Thymus (tissue), 11 donors: ENCODE results near the gene NSF. TPM values are rescaled to one million over a fixed set of nuclear protein-coding genes. Genes with fewer than 3 reads are reported as not detected.
"Not testable (repeated sequence)": the region's sequence is repeated elsewhere in the genome, so short reads cannot be mapped to it uniquely, and the experiment has no call there.

Experiments used
- DNase-seq, 9 donors: peaks; one replicate each; pipeline ENCODE4 v3.0.0-alpha.2; 2013; ENCODE audit warnings: low spot score in 9 of 9, low read depth in 6 of 9, missing footprints in 1 of 9
- H3K27ac ChIP-seq, 2 donors: one replicate each; pipeline ENCODE4 v1.5.1; 2013; ENCODE audit warnings: control low read depth in 1 of 2, low read depth in 1 of 2, low read length in 1 of 2, mild to moderate bottlenecking in 1 of 2, moderate library complexity in 1 of 2
- H3K27me3 ChIP-seq, 2 donors: one replicate each; pipeline ENCODE4 v1.5.1; 2013; ENCODE audit warnings: low read length in 1 of 2; ENCODE audit not compliant: control insufficient read depth in 2 of 2, insufficient read depth in 1 of 2
- H3K36me3 ChIP-seq, 2 donors: one replicate each; pipeline ENCODE4 v1.5.1; 2013; ENCODE audit warnings: low read length in 1 of 2, mild to moderate bottlenecking in 1 of 2, moderate library complexity in 1 of 2; ENCODE audit not compliant: control insufficient read depth in 2 of 2, insufficient read depth in 2 of 2
- H3K4me1 ChIP-seq, 2 donors: one replicate each; pipeline ENCODE4 v1.5.1; 2013; ENCODE audit warnings: low read length in 2 of 2; ENCODE audit not compliant: control insufficient read depth in 2 of 2, insufficient read depth in 2 of 2
- H3K4me3 ChIP-seq, 2 donors: one replicate each; pipeline ENCODE4 v1.5.1; 2013; ENCODE audit warnings: low read length in 2 of 2, control low read depth in 1 of 2, mild to moderate bottlenecking in 1 of 2
- H3K9me3 ChIP-seq, 2 donors: one replicate each; pipeline ENCODE4 v1.5.1; 2013; ENCODE audit warnings: low read length in 1 of 2, mild to moderate bottlenecking in 1 of 2; ENCODE audit not compliant: control insufficient read depth in 2 of 2, insufficient read depth in 1 of 2
- WGBS: extraction: QIAGEN DNeasy Blood & Tissue Kit; methylation state at CpG from one replicate; pipeline ENCODE4 v1.1.7; 2013; 5-methylcytosine and 5-hydroxymethylcytosine counted together
- polyA plus RNA-seq: library from polyadenylated mRNA; stranded (reverse); fragments of 200-250 nt; gene quantifications from one replicate; pipeline ENCODE4 v1.2.3, GENCODE V29; 2013
- total RNA-seq: library from RNA; stranded (reverse); fragments of 120-200 nt; gene quantifications from one replicate; pipeline ENCODE4 v1.2.4, GENCODE V29; 2013
- donor health status: healthy.

The NSF gene
- total and polyA plus RNA-seq, 2 donors = 14.3 to 15.3 TPM

DNA sequence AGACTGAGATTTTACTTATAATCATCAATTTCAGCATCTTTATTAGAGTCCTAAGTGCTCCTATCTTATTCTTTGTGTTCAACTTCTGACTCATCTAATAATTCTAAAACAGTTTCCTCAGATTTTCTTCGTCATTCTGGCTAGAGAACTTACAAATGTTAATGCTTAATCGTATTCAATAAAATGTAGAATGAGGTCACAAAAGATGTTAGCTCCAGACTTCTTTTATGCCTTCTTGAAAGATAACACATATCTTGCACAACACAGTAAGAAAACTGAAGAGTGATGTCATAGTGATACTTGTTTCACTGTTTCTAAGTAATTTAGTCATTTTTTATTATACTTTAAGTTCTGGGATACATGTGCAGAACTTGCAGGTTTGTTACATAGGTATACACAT lies 93.2 kb downstream of the NSF start:
- no CpG with 5 or more reads among the region's 2 CpGs for WGBS
- H3K36me3 ChIP-seq, H3K9me3 ChIP-seq, H3K27ac ChIP-seq, H3K4me1 ChIP-seq, H3K27me3 ChIP-seq, H3K4me3 ChIP-seq, DNase-seq: not testable (repeated sequence)

DNA sequence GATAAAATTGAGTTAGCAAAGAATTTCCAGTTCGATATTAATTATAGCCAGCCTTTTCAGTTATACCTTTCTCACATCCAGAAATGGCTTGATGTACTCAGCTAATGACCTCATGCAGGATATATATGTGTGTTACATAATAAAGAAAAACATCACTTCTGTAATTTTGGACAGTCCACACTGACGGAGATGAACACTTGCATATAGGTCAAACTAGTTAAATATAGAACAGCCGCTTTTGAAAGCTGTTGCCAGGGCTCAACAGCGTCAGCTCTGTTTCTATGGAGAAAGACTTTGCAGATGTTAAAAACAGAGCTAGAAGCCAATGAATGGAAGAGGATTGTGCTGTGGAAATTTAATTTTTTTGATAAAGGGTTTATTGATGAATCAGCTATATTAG lies 94.8 kb downstream of the NSF start:
- not testable (repeated sequence) for H3K27me3 ChIP-seq, H3K4me3 ChIP-seq, H3K9me3 ChIP-seq, H3K27ac ChIP-seq, H3K4me1 ChIP-seq, DNase-seq, H3K36me3 ChIP-seq
- 99% methylated on average over 3 of the region's 4 CpGs for WGBS

DNA sequence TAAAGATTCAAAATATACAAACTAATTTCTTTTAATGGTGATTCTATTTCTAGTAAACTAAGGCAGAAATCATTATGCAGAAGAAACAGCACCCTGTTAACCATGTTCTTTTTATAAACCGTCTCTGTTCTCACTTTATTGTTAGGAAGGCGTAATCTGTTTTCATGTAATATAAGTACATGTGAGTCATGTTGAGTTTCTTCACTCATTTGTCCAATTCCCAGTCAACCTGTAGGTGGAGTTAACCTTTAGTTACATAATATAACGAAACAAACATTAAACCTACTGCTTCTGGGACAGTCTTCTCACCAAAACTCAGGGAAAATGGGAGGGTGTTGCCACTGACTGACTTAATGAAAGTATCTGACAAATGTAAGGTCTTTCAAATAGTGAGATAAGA lies 101.7 kb downstream of the NSF start:
- H3K9me3 ChIP-seq, H3K4me3 ChIP-seq, H3K27ac ChIP-seq, H3K27me3 ChIP-seq, H3K4me1 ChIP-seq, DNase-seq, H3K36me3 ChIP-seq: not testable (repeated sequence)
- 81% methylated on average over 1 of the region's 3 CpGs for WGBS

DNA sequence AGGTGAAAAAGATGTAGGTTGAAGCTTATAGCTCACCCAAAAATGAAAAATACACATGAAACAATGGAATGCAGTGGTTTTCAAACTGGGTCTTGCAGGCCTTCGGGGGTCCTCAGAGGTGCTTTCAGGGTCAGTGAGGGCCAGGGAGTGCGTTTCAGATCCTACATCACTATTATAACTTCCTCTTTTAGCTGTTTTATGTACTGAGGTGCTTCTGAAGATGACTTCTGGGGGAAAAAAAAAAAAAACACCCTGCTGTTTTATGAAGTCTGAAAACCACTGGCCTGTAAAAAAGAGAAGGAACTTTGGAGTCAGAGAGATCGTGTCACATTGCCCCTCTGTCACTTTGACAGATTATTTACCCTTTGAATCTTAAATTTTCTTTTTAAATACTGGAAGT lies 102.8 kb downstream of the NSF start:
- DNase-seq, H3K4me1 ChIP-seq, H3K36me3 ChIP-seq, H3K27me3 ChIP-seq, H3K4me3 ChIP-seq, H3K9me3 ChIP-seq, H3K27ac ChIP-seq: not testable (repeated sequence)
- 27% methylated on average over 2 of the region's 3 CpGs for whole genome bisulfite sequencing

DNA sequence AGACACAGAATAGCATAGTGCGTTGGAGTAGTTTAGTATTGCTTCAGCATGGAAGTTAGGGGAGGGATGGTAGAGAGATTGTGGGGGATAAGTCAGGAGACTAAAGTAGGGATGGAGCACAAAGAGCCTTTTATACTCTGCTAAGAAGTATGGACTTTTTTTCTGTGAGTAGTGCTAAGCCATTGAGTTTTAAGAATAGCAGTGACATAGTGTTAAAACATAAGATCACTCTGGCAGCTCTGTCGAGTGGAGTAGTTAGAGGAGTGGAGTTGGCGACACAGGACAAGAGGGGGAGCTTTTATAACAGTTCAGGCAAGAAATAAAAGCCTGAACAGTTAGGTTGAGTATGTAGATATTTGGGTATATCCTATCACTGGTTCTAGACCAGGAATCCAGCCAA lies 106.1 kb downstream of the NSF start:
- not testable (repeated sequence) for H3K4me1 ChIP-seq, DNase-seq, H3K4me3 ChIP-seq, H3K27ac ChIP-seq, H3K36me3 ChIP-seq, H3K27me3 ChIP-seq, H3K9me3 ChIP-seq
- no CpG with 5 or more reads among the region's 3 CpGs for WGBS

DNA sequence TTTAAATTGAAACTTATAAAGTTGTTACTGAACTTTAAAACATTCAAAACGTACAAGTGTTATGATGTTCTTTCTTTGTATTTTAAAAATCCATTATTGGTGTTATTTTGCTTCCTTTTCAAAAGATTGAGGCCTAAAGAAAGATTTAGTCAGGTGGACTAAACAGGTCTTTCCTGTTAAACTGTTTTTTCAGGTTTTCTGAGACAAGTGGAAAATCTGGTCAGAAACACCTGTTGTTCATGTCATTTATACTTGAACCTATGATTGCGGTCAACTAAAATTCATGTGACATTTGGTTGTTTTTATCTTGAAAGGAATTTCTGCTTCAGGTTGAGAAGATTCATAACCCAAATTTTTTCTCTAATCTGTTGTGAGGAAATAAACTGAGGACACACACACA lies 108.5 kb downstream of the NSF start:
- not testable (repeated sequence) for H3K4me1 ChIP-seq, H3K9me3 ChIP-seq, H3K27me3 ChIP-seq, H3K27ac ChIP-seq, DNase-seq, H3K36me3 ChIP-seq, H3K4me3 ChIP-seq
- no CpG with 5 or more reads among the region's 2 CpGs for WGBS

DNA sequence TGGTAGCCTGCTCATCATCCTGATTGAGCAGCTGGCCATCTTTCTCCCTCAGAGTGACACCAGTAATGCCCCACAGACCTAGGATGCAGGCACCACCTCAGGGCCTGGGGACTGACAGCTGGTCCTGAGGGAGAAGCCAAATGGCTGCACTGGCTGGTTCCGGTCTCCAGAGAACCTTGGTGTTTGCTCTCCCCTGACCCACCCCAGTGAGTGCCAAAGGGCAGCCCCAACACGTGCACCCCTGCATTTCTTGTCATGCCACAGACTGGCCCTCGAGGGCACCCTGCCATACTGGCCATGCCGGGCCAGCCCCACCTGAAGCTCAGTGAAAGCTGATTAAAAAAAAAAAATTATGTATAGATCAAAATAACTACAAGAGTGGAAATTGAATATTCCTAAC lies 127.5 kb downstream of the NSF start:
- Histone ChIP-seq H3K4me1 (no peaks in the 10 kb centered on the region), H3K9me3 (no peaks in the 10 kb centered on the region), H3K4me3 (no peak overlapping the region), H3K36me3 (peaks cover 6 to 19% of the 10 kb centered on the region in 2 donors), H3K27me3 (no peaks in the 10 kb centered on the region), H3K27ac (no peak overlapping the region)
- no peak for DNase-seq
- 98% methylated on average over 4 of the region's 4 CpGs for WGBS

DNA sequence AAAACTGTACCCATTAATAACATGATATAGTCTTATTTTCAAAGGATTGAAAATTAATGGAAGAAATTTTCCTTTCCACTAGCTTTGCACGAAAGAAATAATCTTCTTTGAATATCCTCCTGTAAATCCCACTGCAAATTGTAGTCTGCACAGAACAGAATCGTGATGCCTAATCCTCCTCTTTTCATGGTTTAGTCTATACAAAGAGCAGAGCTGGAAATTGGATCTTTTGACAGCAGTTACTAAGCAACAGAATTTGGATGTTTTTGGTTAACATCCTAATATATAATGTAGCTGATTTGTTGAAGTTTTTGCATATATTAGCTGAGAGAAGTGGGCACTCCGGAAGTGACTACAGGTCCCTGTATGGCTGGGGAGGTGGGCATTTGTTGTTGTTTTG lies 129.4 kb downstream of the NSF start:
- no peaks in the 10 kb centered on the region for H3K9me3 ChIP-seq
- no peak overlapping the region for H3K4me3 ChIP-seq
- no peak overlapping the region for H3K27ac ChIP-seq
- 95% methylated on average over 3 of the region's 3 CpGs for WGBS
- no peak for DNase-seq
- peaks cover 6 to 12% of the 10 kb centered on the region in 2 donors for H3K36me3 ChIP-seq
- no peaks in the 10 kb centered on the region for H3K4me1 ChIP-seq
- H3K27me3 ChIP-seq = no peaks in the 10 kb centered on the region

DNA sequence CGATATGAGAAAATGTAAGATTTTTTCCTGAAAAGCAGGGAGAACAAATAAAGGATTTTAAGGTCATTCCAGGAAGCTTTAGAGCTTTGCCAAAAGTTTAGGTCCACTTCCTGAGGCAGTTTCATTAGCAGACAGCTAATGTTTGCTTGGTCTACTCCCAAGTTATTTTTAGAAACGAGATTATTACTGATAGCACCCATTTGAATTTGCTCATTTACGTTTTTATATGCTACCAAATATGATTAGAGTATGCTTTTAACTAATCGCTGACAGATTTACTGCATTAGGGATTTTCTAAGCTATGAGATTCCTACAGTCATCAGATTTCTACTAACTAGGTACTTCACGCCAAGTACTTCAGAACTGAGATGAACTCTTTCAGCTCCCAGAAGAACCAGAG lies 129.9 kb downstream of the NSF start:
- Histone ChIP-seq H3K36me3 (peaks cover 6 to 10% of the 10 kb centered on the region in 2 donors), H3K9me3 (no peaks in the 10 kb centered on the region), H3K27ac (no peak overlapping the region), H3K27me3 (no peaks in the 10 kb centered on the region), H3K4me3 (no peak overlapping the region), H3K4me1 (no peaks in the 10 kb centered on the region)
- no peak for DNase-seq
- 95% methylated on average over 5 of the region's 5 CpGs for WGBS

DNA sequence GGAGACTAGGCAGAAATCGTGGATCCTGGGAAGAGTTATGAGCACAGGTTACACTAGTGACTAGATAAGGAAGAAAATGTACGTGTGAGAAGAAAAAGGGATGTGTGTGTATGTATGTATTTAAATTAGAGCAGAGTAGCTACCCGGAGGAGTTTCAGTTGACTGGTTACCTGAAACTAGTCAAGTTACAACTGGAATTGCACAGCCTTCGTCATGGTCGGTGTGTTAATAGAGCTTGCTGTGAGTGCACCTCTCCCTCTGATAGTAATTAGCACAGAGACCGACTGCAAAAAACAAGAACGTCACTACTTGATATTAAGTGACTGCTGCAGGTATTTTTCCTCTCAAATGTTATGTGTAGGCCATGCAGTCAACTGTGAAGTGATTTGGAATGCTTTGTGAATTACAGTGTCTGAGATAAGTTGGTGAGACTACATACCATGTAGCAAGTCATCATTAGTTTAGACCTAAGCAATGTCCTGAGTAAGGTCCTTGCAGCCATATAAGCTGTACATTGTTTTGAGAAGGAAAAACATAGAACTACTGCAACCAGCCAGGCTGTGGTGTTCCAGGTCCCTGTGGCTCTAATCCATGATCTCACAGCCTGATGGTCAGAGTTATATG lies 132.3 kb downstream of the NSF start:
- no peaks in the 10 kb centered on the region for H3K4me1 ChIP-seq
- DNase-seq = no peak
- no peak overlapping the region for H3K27ac ChIP-seq
- peaks cover 4 to 13% of the 10 kb centered on the region in 2 donors for H3K36me3 ChIP-seq
- no peaks in the 10 kb centered on the region for H3K27me3 ChIP-seq
- 84% methylated on average over 7 of the region's 7 CpGs for WGBS
- no peaks in the 10 kb centered on the region for H3K9me3 ChIP-seq
- H3K4me3 ChIP-seq = no peak overlapping the region
